ENCODE measurements around the gene UPK3A. TPM values are rescaled to one million over a fixed set of nuclear protein-coding genes. Genes with fewer than 3 reads are reported as not detected.
A peak's percentile ranks its signal among the peaks of the same experiment; 100 is the strongest.

Gene UPK3A
- polyA plus RNA-seq, 1 donor from 2014 or later = not detected

DNA sequence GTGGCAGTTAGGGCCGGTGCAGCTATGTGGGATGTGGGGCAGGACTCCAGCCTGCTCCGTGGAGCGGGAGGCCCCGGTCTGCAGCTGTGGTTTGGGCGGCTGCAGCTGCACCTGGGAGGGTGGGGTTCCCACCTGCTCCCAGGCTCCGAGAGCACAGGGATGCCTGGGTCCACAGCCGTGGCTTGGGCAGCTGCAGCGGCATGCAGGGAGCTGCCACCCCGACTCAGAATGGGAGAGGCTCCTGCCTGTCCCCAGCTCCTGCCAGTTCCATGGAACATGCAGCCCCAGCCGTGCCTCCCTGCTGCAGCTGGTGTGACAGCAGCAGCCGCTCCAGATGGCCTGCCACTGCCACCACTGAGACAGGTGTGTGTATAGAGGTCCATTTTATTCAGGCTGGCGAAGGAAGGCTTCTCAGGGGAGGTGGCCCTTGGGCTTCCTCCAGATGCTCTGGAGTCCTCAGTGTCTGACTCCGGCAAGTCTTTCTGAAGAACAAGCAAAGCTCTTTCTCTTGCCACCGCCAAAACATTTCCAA lies 21.8 kb upstream of the UPK3A start:
- H3K36me3 ChIP-seq (ENCODE audit: insufficient read depth, low read length) = no peaks in the 10 kb centered on the region
- no peaks in the 10 kb centered on the region for H3K9me3 ChIP-seq (ENCODE audit: low read length)
- no peaks in the 10 kb centered on the region for H3F3A ChIP-seq (ENCODE audit: insufficient read depth, low read length, poor library complexity, severe bottlenecking)
- no peak for TF ChIP-seq EP300 (conservative IDR thresholded peaks at IDR 0.05; ENCODE audit: poor library complexity, severe bottlenecking)
- TF ChIP-seq SMC3 (conservative IDR thresholded peaks at IDR 0.05; ENCODE audit: poor library complexity) = no peak
- no peak for TF ChIP-seq TAF1 (IDR thresholded peaks at IDR 0.05; ENCODE audit: low read depth)
- no peak for TF ChIP-seq EZH2 (IDR thresholded peaks at IDR 0.05; ENCODE audit: borderline replicate concordance, insufficient read depth, low read length, poor library complexity, severe bottlenecking)
- TF ChIP-seq, protein P1, sequence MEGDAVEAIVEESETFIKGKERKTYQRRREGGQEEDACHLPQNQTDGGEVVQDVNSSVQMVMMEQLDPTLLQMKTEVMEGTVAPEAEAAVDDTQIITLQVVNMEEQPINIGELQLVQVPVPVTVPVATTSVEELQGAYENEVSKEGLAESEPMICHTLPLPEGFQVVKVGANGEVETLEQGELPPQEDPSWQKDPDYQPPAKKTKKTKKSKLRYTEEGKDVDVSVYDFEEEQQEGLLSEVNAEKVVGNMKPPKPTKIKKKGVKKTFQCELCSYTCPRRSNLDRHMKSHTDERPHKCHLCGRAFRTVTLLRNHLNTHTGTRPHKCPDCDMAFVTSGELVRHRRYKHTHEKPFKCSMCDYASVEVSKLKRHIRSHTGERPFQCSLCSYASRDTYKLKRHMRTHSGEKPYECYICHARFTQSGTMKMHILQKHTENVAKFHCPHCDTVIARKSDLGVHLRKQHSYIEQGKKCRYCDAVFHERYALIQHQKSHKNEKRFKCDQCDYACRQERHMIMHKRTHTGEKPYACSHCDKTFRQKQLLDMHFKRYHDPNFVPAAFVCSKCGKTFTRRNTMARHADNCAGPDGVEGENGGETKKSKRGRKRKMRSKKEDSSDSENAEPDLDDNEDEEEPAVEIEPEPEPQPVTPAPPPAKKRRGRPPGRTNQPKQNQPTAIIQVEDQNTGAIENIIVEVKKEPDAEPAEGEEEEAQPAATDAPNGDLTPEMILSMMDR (IDR thresholded peaks at IDR 0.05; ENCODE audit: poor library complexity, severe bottlenecking) = no peak
- TF ChIP-seq REST (IDR thresholded peaks at IDR 0.05; ENCODE audit: borderline replicate concordance) = no peak
- no peak for TF ChIP-seq RAD21 (conservative IDR thresholded peaks at IDR 0.05)
- no peak for TF ChIP-seq MXI1 (conservative IDR thresholded peaks at IDR 0.05; ENCODE audit: poor library complexity, severe bottlenecking)
- TF ChIP-seq POLR2AphosphoS5 (IDR thresholded peaks at IDR 0.05) = no peak
- no peak overlapping the region for H3K4me3 ChIP-seq (ENCODE audit: low read length)
- no peaks in the 10 kb centered on the region for H3K79me2 ChIP-seq (replicated peaks; ENCODE audit: insufficient read depth, low read length)
- no peak overlapping the region for H2AFZ ChIP-seq (ENCODE audit: low read depth, low read length)
- H3K9me2 ChIP-seq (ENCODE audit: insufficient read depth, low read length) = no peaks in the 10 kb centered on the region
- H3K4me2 ChIP-seq (ENCODE audit: low read length) = no peak overlapping the region
- no peaks in the 10 kb centered on the region for H4K20me1 ChIP-seq (ENCODE audit: insufficient read depth)
- no peak overlapping the region for H3K9ac ChIP-seq (ENCODE audit: low read length)
- no peak overlapping the region for H3K27ac ChIP-seq (ENCODE audit: low read length)
- H3K27me3 ChIP-seq (ENCODE audit: insufficient read depth, low read depth, low read length) = no peaks in the 10 kb centered on the region

DNA sequence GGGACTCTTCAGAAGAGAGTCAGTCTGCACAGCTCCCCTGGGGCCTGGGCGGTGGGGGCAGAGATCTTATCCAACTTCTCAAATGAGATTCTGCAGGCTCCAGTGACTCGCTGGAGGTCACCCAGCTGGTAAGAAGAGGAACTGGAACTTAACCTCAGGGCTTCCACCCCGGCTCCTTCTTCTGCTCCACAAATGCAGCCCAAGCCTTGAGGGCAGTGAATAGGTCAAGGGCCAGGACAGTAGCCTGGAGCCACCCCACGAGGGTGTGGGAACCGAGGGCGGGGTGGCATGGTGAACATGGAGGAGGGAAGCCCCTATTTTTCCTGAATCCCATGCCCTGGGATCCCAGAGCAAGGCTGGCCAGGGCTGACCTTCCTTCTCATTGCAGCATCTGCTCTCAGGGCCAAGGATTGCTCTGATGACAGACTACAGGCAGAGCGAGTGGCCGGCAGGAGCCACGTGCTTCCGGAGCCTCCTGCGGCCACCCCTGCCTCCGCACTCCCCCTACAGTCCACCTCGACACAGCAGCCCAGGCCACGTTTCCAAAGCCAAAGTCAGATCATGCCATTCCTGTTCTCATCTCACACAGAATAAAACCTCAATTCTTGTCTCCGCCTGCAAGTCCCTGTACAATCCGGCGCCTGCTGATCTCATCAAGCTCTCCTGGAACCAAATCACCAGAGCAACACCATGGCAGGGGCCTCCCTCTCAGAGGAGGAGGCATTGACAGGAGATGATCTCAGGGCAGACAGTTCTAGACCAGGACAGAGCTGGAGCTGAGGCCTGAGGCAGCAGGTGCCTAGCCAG lies 21.1 kb upstream of the UPK3A start:
- Histone ChIP-seq H2AFZ (ENCODE audit: low read depth, low read length) (no peak overlapping the region), H3K27me3 (ENCODE audit: insufficient read depth, low read depth, low read length) (no peaks in the 10 kb centered on the region), H4K20me1 (ENCODE audit: insufficient read depth) (no peaks in the 10 kb centered on the region), H3K4me3 (ENCODE audit: low read length) (no peak overlapping the region), H3F3A (ENCODE audit: insufficient read depth, low read length, poor library complexity, severe bottlenecking) (no peaks in the 10 kb centered on the region), H3K4me2 (ENCODE audit: low read length) (no peak overlapping the region), H3K9me2 (ENCODE audit: insufficient read depth, low read length) (no peaks in the 10 kb centered on the region), H3K27ac (ENCODE audit: low read length) (no peak overlapping the region), H3K36me3 (ENCODE audit: insufficient read depth, low read length) (no peaks in the 10 kb centered on the region), H3K79me2 (replicated peaks; ENCODE audit: insufficient read depth, low read length) (no peaks in the 10 kb centered on the region), H3K9me3 (ENCODE audit: low read length) (no peaks in the 10 kb centered on the region), H3K9ac (ENCODE audit: low read length) (no peak overlapping the region)
- no peak for TF ChIP-seq EZH2 (IDR thresholded peaks at IDR 0.05; ENCODE audit: borderline replicate concordance, insufficient read depth, low read length, poor library complexity, severe bottlenecking)
- TF ChIP-seq RAD21 (conservative IDR thresholded peaks at IDR 0.05) = peak; percentile 49
- TF ChIP-seq, protein P1 (IDR thresholded peaks at IDR 0.05; ENCODE audit: poor library complexity, severe bottlenecking) = peak; percentile 61
- no peak for TF ChIP-seq REST (IDR thresholded peaks at IDR 0.05; ENCODE audit: borderline replicate concordance)
- TF ChIP-seq SMC3 (conservative IDR thresholded peaks at IDR 0.05; ENCODE audit: poor library complexity) = peak; percentile 42
- no peak for TF ChIP-seq EP300 (conservative IDR thresholded peaks at IDR 0.05; ENCODE audit: poor library complexity, severe bottlenecking)
- TF ChIP-seq MXI1 (conservative IDR thresholded peaks at IDR 0.05; ENCODE audit: poor library complexity, severe bottlenecking) = no peak
- no peak for TF ChIP-seq TAF1 (IDR thresholded peaks at IDR 0.05; ENCODE audit: low read depth)

All from neural cell (in vitro differentiated cells).